ENCODE measurements around the gene TRPM2.

GRCh38 chr21:44397431-44398031 lies 44.1 kb downstream of the TRPM2 start:
- TF ChIP-seq CTCF (IDR thresholded peaks at IDR 0.05 in 4 of 5, conservative IDR thresholded peaks at IDR 0.05 in 1 of 5), result no peak
- TF ChIP-seq POLR2A (IDR thresholded peaks at IDR 0.05), result no peak
